Endothelial cell of umbilical vein (primary cell): ENCODE data around the gene DLK1. TPM values are rescaled to one million over a fixed set of nuclear protein-coding genes. Genes with fewer than 3 reads are reported as not detected.

Experiments
- BruUV-seq: library from RNA; stranded (reverse); fragments of 400-500 nt; replicated peaks from 2 replicates; lab custom pipeline; 2021; lab: Mats Ljungman, UMichigan
- CTCF ChIA-PET: fragments of 300-600, 350-600 bp; sonication (Branson Sonifier 250); formaldehyde crosslinking; loops from one replicate; lab custom pipeline; 2021; ENCODE audit warnings: antibody characterized with exemption, inconsistent platforms; lab: Charles Lee
- POLR2A ChIA-PET: fragments of 300-600, 350-600 bp; sonication (Branson Sonifier 250); formaldehyde crosslinking; loops from one replicate; lab custom pipeline; 2021; ENCODE audit warnings: antibody characterized with exemption, inconsistent platforms; lab: Charles Lee
- DNase-seq: peaks from one replicate; pipeline ENCODE4 v3.0.0-alpha.2; 2011; ENCODE audit warnings: low read depth, low spot score
- FAIRE-seq: peaks from 2 replicates; lab custom pipeline; 2011; peaks lifted over from hg19 to GRCh38; lab: Jason Lieb, UNC
- H2AFZ ChIP-seq: 2 replicates; pipeline ENCODE4 v1.6.0; 2012; ENCODE audit warnings: low read depth, low read length, control low read depth, inconsistent platforms
- H3K27ac ChIP-seq: 2 replicates; pipeline ENCODE4 v1.5.1; 2011; ENCODE audit warnings: low read depth, mild to moderate bottlenecking, control low read depth, low read length, moderate library complexity; ENCODE audit not compliant: insufficient read depth
- H3K27me3 ChIP-seq, 2 experiments: 2 replicates each; pipeline versions ENCODE4 v1.6.0 to v1.6.1; 2011; ENCODE audit warnings: low read length in 2 of 2, mixed read lengths in 1 of 2; ENCODE audit not compliant: control insufficient read depth in 2 of 2, insufficient read depth in 2 of 2
- H3K36me3 ChIP-seq, 2 experiments: 2 replicates in 1 of 2; 3 replicates in 1 of 2; pipeline ENCODE4 v1.5.1; 2011; ENCODE audit warnings: low read length in 2 of 2, mild to moderate bottlenecking in 1 of 2, moderate library complexity in 1 of 2; ENCODE audit not compliant: control insufficient read depth in 2 of 2, insufficient read depth in 2 of 2; ENCODE audit errors: extremely low read depth in 1 of 2
- H3K4me1 ChIP-seq: 3 replicates; pipeline ENCODE4 v1.5.1; 2011; ENCODE audit warnings: mild to moderate bottlenecking, low read length; ENCODE audit not compliant: control insufficient read depth, insufficient read depth; ENCODE audit errors: extremely low read depth
- H3K4me2 ChIP-seq: 2 replicates; pipeline ENCODE4 v1.6.1; 2011; ENCODE audit warnings: low read length, control low read depth, mixed read lengths; ENCODE audit not compliant: insufficient read depth
- H3K4me3 ChIP-seq, 3 experiments: fragments of 200-600 bp in 1 of 3; sonication (generic), shearing (Covaris generic) in 1 of 3; replicated peaks in 1 of 3; 2 replicates each; pipeline ENCODE4 v1.5.1; 2011 to 2016; ENCODE audit warnings: control low read depth in 3 of 3, low read length in 3 of 3, mild to moderate bottlenecking in 2 of 3, inconsistent platforms in 1 of 3, low read depth in 1 of 3, moderate library complexity in 1 of 3; ENCODE audit not compliant: insufficient read depth in 1 of 3
- H3K79me2 ChIP-seq: 2 replicates; pipeline ENCODE4 v1.6.0; 2012; ENCODE audit warnings: low read length, inconsistent platforms; ENCODE audit not compliant: control insufficient read depth, insufficient read depth
- H3K9ac ChIP-seq: replicated peaks from 2 replicates; pipeline ENCODE3; 2011; ENCODE audit warnings: low read length, control low read depth; ENCODE audit not compliant: insufficient read depth; ENCODE audit errors: extremely low read depth
- H3K9me1 ChIP-seq: replicated peaks from 3 replicates; pipeline ENCODE4 v1.6.0; 2011; ENCODE audit warnings: mild to moderate bottlenecking, low read length; ENCODE audit not compliant: control insufficient read depth, insufficient read depth; ENCODE audit errors: extremely low read depth
- H3K9me3 ChIP-seq: replicated peaks from 2 replicates; pipeline ENCODE4 v1.5.1; 2012; ENCODE audit warnings: low read length, inconsistent platforms; ENCODE audit not compliant: control insufficient read depth, insufficient read depth
- H4K20me1 ChIP-seq: replicated peaks from 2 replicates; pipeline ENCODE3; 2011; ENCODE audit warnings: mild to moderate bottlenecking, low read length; ENCODE audit not compliant: control insufficient read depth, insufficient read depth; ENCODE audit errors: extremely low read depth
- CTCF ChIP-seq, 2 donors: IDR thresholded peaks; 1 replicate in 1 of 2; 2 replicates in 1 of 2; pipeline ENCODE4 v1.5.1; 2011; ENCODE audit warnings: low read length in 2 of 2, mild to moderate bottlenecking in 2 of 2, moderate library complexity in 2 of 2, control low read depth in 1 of 2, inconsistent platforms in 1 of 2, low read depth in 1 of 2; ENCODE audit not compliant: insufficient read depth in 1 of 2; ENCODE audit errors: extremely low read depth in 1 of 2
- EZH2 ChIP-seq: IDR thresholded peaks from 2 replicates; pipeline ENCODE4 v1.6.1; 2012; ENCODE audit warnings: borderline replicate concordance, low read depth, mild to moderate bottlenecking, moderate library complexity, low read length, inconsistent platforms; ENCODE audit not compliant: severe bottlenecking
- FOS ChIP-seq: IDR thresholded peaks from 2 replicates; pipeline ENCODE4 v1.6.1; 2011; ENCODE audit warnings: mild to moderate bottlenecking, low read length, moderate library complexity, borderline replicate concordance; ENCODE audit not compliant: insufficient read depth
- GATA2 ChIP-seq: IDR thresholded peaks from 2 replicates; pipeline ENCODE4 v1.7.0; 2011; ENCODE audit warnings: low read depth, mild to moderate bottlenecking, moderate library complexity, mixed read lengths, low read length; ENCODE audit not compliant: insufficient read length, insufficient read depth
- JUN ChIP-seq: IDR thresholded peaks from 2 replicates; pipeline ENCODE4 v1.6.1; 2011; ENCODE audit warnings: borderline replicate concordance, low read depth; ENCODE audit not compliant: insufficient read length, insufficient read depth
- MYC ChIP-seq: IDR thresholded peaks from one replicate; pipeline ENCODE4 v1.6.1; 2011; ENCODE audit warnings: mild to moderate bottlenecking, low read depth, low read length
- POLR2A ChIP-seq: IDR thresholded peaks from 2 replicates; pipeline ENCODE4 v1.6.1; 2012; ENCODE audit warnings: low read depth, mild to moderate bottlenecking, control low read depth, low read length
- POLR2AphosphoS5 ChIP-seq: IDR thresholded peaks from 2 replicates; pipeline ENCODE4 v1.6.1; 2012; ENCODE audit warnings: low read depth, mild to moderate bottlenecking, control low read depth, low read length, moderate library complexity; ENCODE audit not compliant: insufficient read depth
- dilution Hi-C: fragments of 300-500 bp; cut with MboI; formaldehyde crosslinking; loops from one replicate; pipeline ENCODE4 v1.15.0; 2019; ENCODE audit warnings: low sequenced_read_pairs; ENCODE audit not compliant: extremely low pct_ligation_motif_present
- intact Hi-C: fragments of 100-400 bp; cut with micrococcal nuclease; formaldehyde crosslinking; loops from one replicate; pipeline ENCODE4 v1.10.0; 2022
- polyA plus RNA-seq, 4 experiments: library from polyadenylated mRNA; depleted of rRNA in 3 of 4; stranded (reverse) in 3 of 4; unstranded in 1 of 4; fragments of >200 nt; gene quantifications; 2 replicates each; pipeline versions ENCODE4 v1.2.1 to v1.2.3, GENCODE V29; 2011 to 2012; ENCODE audit warnings: missing spikeins in 1 of 4
- total RNA-seq: library from RNA; stranded (reverse); gene quantifications from 2 replicates; pipeline ENCODE4 v1.2.3, GENCODE V29; 2021

Gene DLK1
- total and polyA plus RNA-seq, 2 donors (not counting 3 experiments of a cell fraction or from before 2014, with no cell fraction given): not detected

GRCh38 chr14:100715803-100716202, 10.9 kb upstream of the DLK1 start:
- intact Hi-C loops (no loop called here), dilution Hi-C loops (no loop called here)
- no peak overlapping the region for H3K4me3 ChIP-seq
- H3K9me1 ChIP-seq: no peaks in the 10 kb centered on the region
- no peaks in the 10 kb centered on the region for H3K36me3 ChIP-seq
- BruUV-seq: no TSS peak
- H3K9ac ChIP-seq: no peak overlapping the region
- ChIA-PET CTCF (no interaction called here), POLR2A (interaction anchor here (0.6 kb wide), 1 partner anchor 204 kb away, joined by 3 read pairs; no protein-coding TSS in a partner anchor)
- no peak for DNase-seq
- H2AFZ ChIP-seq: no peak overlapping the region
- no peaks in the 10 kb centered on the region for H3K79me2 ChIP-seq
- peaks cover 5% of the 10 kb centered on the region for H3K4me1 ChIP-seq
- H3K27me3 ChIP-seq: peaks cover 0 to 2% of the 10 kb centered on the region in 2 experiments
- TF ChIP-seq FOS: no peak
- no peak for TF ChIP-seq CTCF (IDR thresholded peaks at IDR 0.05; ENCODE audit: extremely low read depth in 1 of 2, insufficient read depth in 1 of 2, low read depth in 1 of 2, low read length in 2 of 2)
- no peak for TF ChIP-seq JUN
- no peak for TF ChIP-seq MYC
- no peaks in the 10 kb centered on the region for H3K9me3 ChIP-seq
- no peak for FAIRE-seq
- no peak overlapping the region for H3K27ac ChIP-seq
- H4K20me1 ChIP-seq: no peaks in the 10 kb centered on the region
- no peak overlapping the region for H3K4me2 ChIP-seq

GRCh38 chr14:100717386-100717785, 9.3 kb upstream of the DLK1 start:
- intact Hi-C loops: no loop called here
- Histone ChIP-seq H3K9me1 (no peaks in the 10 kb centered on the region), H3K79me2 (no peaks in the 10 kb centered on the region), H3K27me3 (peaks cover 3 to 8% of the 10 kb centered on the region in 2 experiments), H3K9ac (no peak overlapping the region), H3K36me3 (no peaks in the 10 kb centered on the region), H3K9me3 (no peaks in the 10 kb centered on the region), H3K4me2 (no peak overlapping the region), H3K4me3 (no peak overlapping the region), H3K27ac (no peak overlapping the region), H4K20me1 (no peaks in the 10 kb centered on the region), H2AFZ (no peak overlapping the region), H3K4me1 (no peaks in the 10 kb centered on the region)
- TF ChIP-seq JUN (no peak), GATA2 (no peak), POLR2A (no peak), MYC (no peak), EZH2 (no peak), POLR2AphosphoS5 (no peak)
- no peak for DNase-seq
- no TSS peak for BruUV-seq
- CTCF ChIA-PET: interaction anchor here (1.0 kb wide), 1 partner anchor 7 kb away, joined by 3 read pairs; no protein-coding TSS in a partner anchor
- POLR2A ChIA-PET: no interaction called here
- no peak for FAIRE-seq
- dilution Hi-C loops: no loop called here
